HepG2 (cell line): ENCODE results near the gene STAT4.

Experiments
- CTCF ChIP-seq: sonication (generic); formaldehyde crosslinking; IDR thresholded peaks from 2 replicates; pipeline ENCODE4 v1.5.0; 2020; ENCODE audit warnings: mild to moderate bottlenecking, missing genetic modification reagents, moderate library complexity
- MAX ChIP-seq: IDR thresholded peaks from 2 replicates; pipeline ENCODE4 v1.6.1; 2012; ENCODE audit warnings: inconsistent platforms
- POLR2AphosphoS5 ChIP-seq: IDR thresholded peaks from 2 replicates; pipeline ENCODE4 v1.6.1; 2012; ENCODE audit warnings: low read depth, low read length
- ZFP1 ChIP-seq: IDR thresholded peaks from 2 replicates; pipeline ENCODE4 v1.6.1; 2016
- ZNF10 ChIP-seq: sonication (generic); formaldehyde crosslinking; IDR thresholded peaks from 2 replicates; pipeline ENCODE4 v1.4.0; 2020; ENCODE audit warnings: mild to moderate bottlenecking, low read depth, missing genetic modification reagents, borderline replicate concordance
- ZNF773 ChIP-seq: sonication (generic); formaldehyde crosslinking; IDR thresholded peaks from 2 replicates; pipeline ENCODE4 v1.4.0; 2020; ENCODE audit warnings: missing genetic modification reagents, borderline replicate concordance
- TF ChIP-seq, protein P1 (sequence below): sonication (generic); formaldehyde crosslinking; IDR thresholded peaks from 2 replicates; pipeline ENCODE4 v1.4.0; 2020; ENCODE audit warnings: missing genetic modification reagents, borderline replicate concordance
- TF ChIP-seq, protein P2 (sequence below): sonication (generic); formaldehyde crosslinking; IDR thresholded peaks from 2 replicates; pipeline ENCODE4 v1.5.0; 2020; ENCODE audit warnings: mild to moderate bottlenecking, missing genetic modification reagents, borderline replicate concordance

DNA sequence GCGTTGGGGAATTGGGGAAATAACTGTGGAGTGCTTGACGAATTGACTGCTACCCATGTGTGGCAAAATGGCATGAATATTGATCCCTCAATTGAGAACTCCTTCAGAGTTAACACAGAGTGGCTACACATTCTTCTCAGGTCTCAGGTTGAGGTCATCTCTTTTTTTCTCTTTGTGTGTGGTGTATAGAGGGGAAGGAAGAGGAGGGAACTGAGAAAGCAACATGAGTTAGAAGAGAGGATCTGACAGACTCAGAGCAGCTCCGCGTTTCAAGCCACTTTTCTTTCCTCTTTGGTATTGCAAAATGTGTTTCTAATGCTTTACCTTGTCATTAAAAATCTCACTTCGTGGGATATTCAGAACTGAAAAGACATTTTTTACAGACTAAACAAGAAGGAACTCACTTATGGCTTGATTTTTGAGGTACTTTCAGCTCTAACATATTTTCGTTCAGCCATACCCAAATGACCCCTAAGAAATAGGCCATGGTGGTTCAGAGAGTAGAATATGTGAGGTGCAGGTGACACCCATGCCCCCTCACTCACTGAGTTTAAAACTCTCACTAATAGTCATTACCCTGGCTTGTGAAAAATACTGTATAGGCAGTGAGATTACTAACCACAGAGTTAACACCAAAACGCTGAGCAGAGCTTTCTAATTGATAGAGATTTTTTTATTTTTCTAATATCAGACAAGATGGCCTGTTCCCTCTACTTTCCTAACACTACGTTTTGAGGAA is 22.5 kb downstream of the STAT4 start:
- TF ChIP-seq, protein P1, sequence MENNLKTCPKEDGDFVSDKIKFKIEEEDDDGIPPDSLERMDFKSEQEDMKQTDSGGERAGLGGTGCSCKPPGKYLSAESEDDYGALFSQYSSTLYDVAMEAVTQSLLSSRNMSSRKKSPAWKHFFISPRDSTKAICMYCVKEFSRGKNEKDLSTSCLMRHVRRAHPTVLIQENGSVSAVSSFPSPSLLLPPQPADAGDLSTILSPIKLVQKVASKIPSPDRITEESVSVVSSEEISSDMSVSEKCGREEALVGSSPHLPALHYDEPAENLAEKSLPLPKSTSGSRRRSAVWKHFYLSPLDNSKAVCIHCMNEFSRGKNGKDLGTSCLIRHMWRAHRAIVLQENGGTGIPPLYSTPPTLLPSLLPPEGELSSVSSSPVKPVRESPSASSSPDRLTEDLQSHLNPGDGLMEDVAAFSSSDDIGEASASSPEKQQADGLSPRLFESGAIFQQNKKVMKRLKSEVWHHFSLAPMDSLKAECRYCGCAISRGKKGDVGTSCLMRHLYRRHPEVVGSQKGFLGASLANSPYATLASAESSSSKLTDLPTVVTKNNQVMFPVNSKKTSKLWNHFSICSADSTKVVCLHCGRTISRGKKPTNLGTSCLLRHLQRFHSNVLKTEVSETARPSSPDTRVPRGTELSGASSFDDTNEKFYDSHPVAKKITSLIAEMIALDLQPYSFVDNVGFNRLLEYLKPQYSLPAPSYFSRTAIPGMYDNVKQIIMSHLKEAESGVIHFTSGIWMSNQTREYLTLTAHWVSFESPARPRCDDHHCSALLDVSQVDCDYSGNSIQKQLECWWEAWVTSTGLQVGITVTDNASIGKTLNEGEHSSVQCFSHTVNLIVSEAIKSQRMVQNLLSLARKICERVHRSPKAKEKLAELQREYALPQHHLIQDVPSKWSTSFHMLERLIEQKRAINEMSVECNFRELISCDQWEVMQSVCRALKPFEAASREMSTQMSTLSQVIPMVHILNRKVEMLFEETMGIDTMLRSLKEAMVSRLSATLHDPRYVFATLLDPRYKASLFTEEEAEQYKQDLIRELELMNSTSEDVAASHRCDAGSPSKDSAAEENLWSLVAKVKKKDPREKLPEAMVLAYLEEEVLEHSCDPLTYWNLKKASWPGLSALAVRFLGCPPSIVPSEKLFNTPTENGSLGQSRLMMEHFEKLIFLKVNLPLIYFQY (CRISPR knock-in tag) = no peak
- TF ChIP-seq ZNF10 (CRISPR knock-in tag) = no peak
- TF ChIP-seq, protein P2, sequence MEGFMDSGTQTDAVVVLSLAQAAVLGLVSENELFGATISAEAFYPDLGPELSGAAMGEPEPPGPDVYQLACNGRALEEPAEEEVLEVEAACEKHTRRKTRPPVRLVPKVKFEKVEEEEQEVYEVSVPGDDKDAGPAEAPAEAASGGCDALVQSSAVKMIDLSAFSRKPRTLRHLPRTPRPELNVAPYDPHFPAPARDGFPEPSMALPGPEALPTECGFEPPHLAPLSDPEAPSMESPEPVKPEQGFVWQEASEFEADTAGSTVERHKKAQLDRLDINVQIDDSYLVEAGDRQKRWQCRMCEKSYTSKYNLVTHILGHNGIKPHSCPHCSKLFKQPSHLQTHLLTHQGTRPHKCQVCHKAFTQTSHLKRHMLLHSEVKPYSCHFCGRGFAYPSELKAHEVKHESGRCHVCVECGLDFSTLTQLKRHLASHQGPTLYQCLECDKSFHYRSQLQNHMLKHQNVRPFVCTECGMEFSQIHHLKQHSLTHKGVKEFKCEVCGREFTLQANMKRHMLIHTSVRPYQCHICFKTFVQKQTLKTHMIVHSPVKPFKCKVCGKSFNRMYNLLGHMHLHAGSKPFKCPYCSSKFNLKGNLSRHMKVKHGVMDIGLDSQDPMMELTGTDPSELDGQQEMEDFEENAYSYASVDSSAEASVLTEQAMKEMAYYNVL (CRISPR knock-in tag) = no peak
- TF ChIP-seq MAX = no peak
- TF ChIP-seq POLR2AphosphoS5 = no peak
- no peak for TF ChIP-seq CTCF (CRISPR knock-in tag)
- TF ChIP-seq ZFP1 (CRISPR knock-in tag) = no peak
- no peak for TF ChIP-seq ZNF773 (CRISPR knock-in tag)
